Endothelial cell of umbilical vein (primary cell): Measurements from ENCODE around the gene SSX2IP. TPM values are rescaled to one million over a fixed set of nuclear protein-coding genes. Genes with fewer than 3 reads are reported as not detected.

Source experiments
- BruUV-seq: library from RNA; stranded (reverse); fragments of 400-500 nt; replicated peaks from 2 replicates; lab custom pipeline; 2021; lab: Mats Ljungman, UMichigan
- CTCF ChIA-PET: fragments of 300-600, 350-600 bp; sonication (Branson Sonifier 250); formaldehyde crosslinking; loops from one replicate; lab custom pipeline; 2021; ENCODE audit warnings: antibody characterized with exemption, inconsistent platforms; lab: Charles Lee
- POLR2A ChIA-PET: fragments of 300-600, 350-600 bp; sonication (Branson Sonifier 250); formaldehyde crosslinking; loops from one replicate; lab custom pipeline; 2021; ENCODE audit warnings: antibody characterized with exemption, inconsistent platforms; lab: Charles Lee
- DNase-seq: peaks from one replicate; pipeline ENCODE4 v3.0.0-alpha.2; 2011; ENCODE audit warnings: low read depth, low spot score
- FAIRE-seq: peaks from 2 replicates; lab custom pipeline; 2011; peaks lifted over from hg19 to GRCh38; lab: Jason Lieb, UNC
- H2AFZ ChIP-seq: 2 replicates; pipeline ENCODE4 v1.6.0; 2012; ENCODE audit warnings: low read depth, low read length, control low read depth, inconsistent platforms
- H3K27ac ChIP-seq: 2 replicates; pipeline ENCODE4 v1.5.1; 2011; ENCODE audit warnings: low read depth, mild to moderate bottlenecking, control low read depth, low read length, moderate library complexity; ENCODE audit not compliant: insufficient read depth
- H3K27me3 ChIP-seq, 2 experiments: 2 replicates each; pipeline versions ENCODE4 v1.6.0 to v1.6.1; 2011; ENCODE audit warnings: low read length in 2 of 2, mixed read lengths in 1 of 2; ENCODE audit not compliant: control insufficient read depth in 2 of 2, insufficient read depth in 2 of 2
- H3K36me3 ChIP-seq, 2 experiments: 2 replicates in 1 of 2; 3 replicates in 1 of 2; pipeline ENCODE4 v1.5.1; 2011; ENCODE audit warnings: low read length in 2 of 2, mild to moderate bottlenecking in 1 of 2, moderate library complexity in 1 of 2; ENCODE audit not compliant: control insufficient read depth in 2 of 2, insufficient read depth in 2 of 2; ENCODE audit errors: extremely low read depth in 1 of 2
- H3K4me1 ChIP-seq: 3 replicates; pipeline ENCODE4 v1.5.1; 2011; ENCODE audit warnings: mild to moderate bottlenecking, low read length; ENCODE audit not compliant: control insufficient read depth, insufficient read depth; ENCODE audit errors: extremely low read depth
- H3K4me2 ChIP-seq: 2 replicates; pipeline ENCODE4 v1.6.1; 2011; ENCODE audit warnings: low read length, control low read depth, mixed read lengths; ENCODE audit not compliant: insufficient read depth
- H3K4me3 ChIP-seq, 3 experiments: fragments of 200-600 bp in 1 of 3; sonication (generic), shearing (Covaris generic) in 1 of 3; replicated peaks in 1 of 3; 2 replicates each; pipeline ENCODE4 v1.5.1; 2011 to 2016; ENCODE audit warnings: control low read depth in 3 of 3, low read length in 3 of 3, mild to moderate bottlenecking in 2 of 3, inconsistent platforms in 1 of 3, low read depth in 1 of 3, moderate library complexity in 1 of 3; ENCODE audit not compliant: insufficient read depth in 1 of 3
- H3K79me2 ChIP-seq: 2 replicates; pipeline ENCODE4 v1.6.0; 2012; ENCODE audit warnings: low read length, inconsistent platforms; ENCODE audit not compliant: control insufficient read depth, insufficient read depth
- H3K9ac ChIP-seq: replicated peaks from 2 replicates; pipeline ENCODE3; 2011; ENCODE audit warnings: low read length, control low read depth; ENCODE audit not compliant: insufficient read depth; ENCODE audit errors: extremely low read depth
- H3K9me1 ChIP-seq: replicated peaks from 3 replicates; pipeline ENCODE4 v1.6.0; 2011; ENCODE audit warnings: mild to moderate bottlenecking, low read length; ENCODE audit not compliant: control insufficient read depth, insufficient read depth; ENCODE audit errors: extremely low read depth
- H3K9me3 ChIP-seq: replicated peaks from 2 replicates; pipeline ENCODE4 v1.5.1; 2012; ENCODE audit warnings: low read length, inconsistent platforms; ENCODE audit not compliant: control insufficient read depth, insufficient read depth
- H4K20me1 ChIP-seq: replicated peaks from 2 replicates; pipeline ENCODE3; 2011; ENCODE audit warnings: mild to moderate bottlenecking, low read length; ENCODE audit not compliant: control insufficient read depth, insufficient read depth; ENCODE audit errors: extremely low read depth
- EZH2 ChIP-seq: IDR thresholded peaks from 2 replicates; pipeline ENCODE4 v1.6.1; 2012; ENCODE audit warnings: borderline replicate concordance, low read depth, mild to moderate bottlenecking, moderate library complexity, low read length, inconsistent platforms; ENCODE audit not compliant: severe bottlenecking
- FOS ChIP-seq: IDR thresholded peaks from 2 replicates; pipeline ENCODE4 v1.6.1; 2011; ENCODE audit warnings: mild to moderate bottlenecking, low read length, moderate library complexity, borderline replicate concordance; ENCODE audit not compliant: insufficient read depth
- GATA2 ChIP-seq: IDR thresholded peaks from 2 replicates; pipeline ENCODE4 v1.7.0; 2011; ENCODE audit warnings: low read depth, mild to moderate bottlenecking, moderate library complexity, mixed read lengths, low read length; ENCODE audit not compliant: insufficient read length, insufficient read depth
- JUN ChIP-seq: IDR thresholded peaks from 2 replicates; pipeline ENCODE4 v1.6.1; 2011; ENCODE audit warnings: borderline replicate concordance, low read depth; ENCODE audit not compliant: insufficient read length, insufficient read depth
- MYC ChIP-seq: IDR thresholded peaks from one replicate; pipeline ENCODE4 v1.6.1; 2011; ENCODE audit warnings: mild to moderate bottlenecking, low read depth, low read length
- POLR2A ChIP-seq: IDR thresholded peaks from 2 replicates; pipeline ENCODE4 v1.6.1; 2012; ENCODE audit warnings: low read depth, mild to moderate bottlenecking, control low read depth, low read length
- POLR2AphosphoS5 ChIP-seq: IDR thresholded peaks from 2 replicates; pipeline ENCODE4 v1.6.1; 2012; ENCODE audit warnings: low read depth, mild to moderate bottlenecking, control low read depth, low read length, moderate library complexity; ENCODE audit not compliant: insufficient read depth
- dilution Hi-C: fragments of 300-500 bp; cut with MboI; formaldehyde crosslinking; loops from one replicate; pipeline ENCODE4 v1.15.0; 2019; ENCODE audit warnings: low sequenced_read_pairs; ENCODE audit not compliant: extremely low pct_ligation_motif_present
- intact Hi-C: fragments of 100-400 bp; cut with micrococcal nuclease; formaldehyde crosslinking; loops from one replicate; pipeline ENCODE4 v1.10.0; 2022
- polyA plus RNA-seq, 4 experiments: library from polyadenylated mRNA; depleted of rRNA in 3 of 4; stranded (reverse) in 3 of 4; unstranded in 1 of 4; fragments of >200 nt; gene quantifications; 2 replicates each; pipeline versions ENCODE4 v1.2.1 to v1.2.3, GENCODE V29; 2011 to 2012; ENCODE audit warnings: missing spikeins in 1 of 4
- total RNA-seq: library from RNA; stranded (reverse); gene quantifications from 2 replicates; pipeline ENCODE4 v1.2.3, GENCODE V29; 2021
- TF ChIP-seq, protein P1 (sequence below), 2 donors: IDR thresholded peaks; 1 replicate in 1 of 2; 2 replicates in 1 of 2; pipeline ENCODE4 v1.5.1; 2011; ENCODE audit warnings: low read length in 2 of 2, mild to moderate bottlenecking in 2 of 2, moderate library complexity in 2 of 2, control low read depth in 1 of 2, inconsistent platforms in 1 of 2, low read depth in 1 of 2; ENCODE audit not compliant: insufficient read depth in 1 of 2; ENCODE audit errors: extremely low read depth in 1 of 2
- TF ChIP-seq, protein P2 (sequence below): IDR thresholded peaks from 2 replicates; pipeline ENCODE4 v1.6.1; 2011; ENCODE audit not compliant: insufficient read depth, insufficient read length

The SSX2IP gene
- total and polyA plus RNA-seq, 2 donors (not counting 3 experiments of a cell fraction or from before 2014, with no cell fraction given): 0.77 to 8.4 TPM

DNA sequence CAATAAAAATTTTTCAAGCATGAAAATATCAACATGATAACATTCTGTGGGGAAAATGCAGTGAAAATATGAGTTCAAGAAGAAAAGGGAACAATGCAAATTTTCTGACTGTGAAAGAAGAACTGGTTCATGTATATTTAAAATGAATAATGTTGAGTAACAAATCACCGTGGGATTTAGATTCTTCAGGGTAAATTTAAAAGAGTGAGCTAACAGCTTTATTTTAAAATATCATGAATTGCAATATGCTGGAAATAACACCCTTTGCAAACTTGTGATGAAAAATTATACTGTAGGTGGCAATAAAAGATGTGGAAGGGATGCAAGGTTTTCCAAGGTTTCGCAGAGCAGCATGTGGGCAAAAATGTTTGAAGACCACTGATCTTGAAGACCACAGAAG is 13.2 kb upstream of the SSX2IP start:
- no TSS peak for BruUV-seq
- POLR2A ChIA-PET: no interaction called here
- H4K20me1 ChIP-seq: no peaks in the 10 kb centered on the region
- FAIRE-seq (no peak), DNase-seq (no peak)
- H3K4me3 ChIP-seq: no peak overlapping the region
- H3K36me3 ChIP-seq: no peaks in the 10 kb centered on the region
- no peaks in the 10 kb centered on the region for H3K79me2 ChIP-seq
- no peak overlapping the region for H2AFZ ChIP-seq
- H3K27me3 ChIP-seq: peaks cover 22 to 27% of the 10 kb centered on the region in 2 experiments
- H3K9me1 ChIP-seq: no peaks in the 10 kb centered on the region
- CTCF ChIA-PET: interaction anchor here (1.0 to 2.6 kb wide), 3 partner anchors 9 to 21 kb away, joined by 4 to 11 read pairs (median 5); no protein-coding TSS in a partner anchor
- no peak overlapping the region for H3K27ac ChIP-seq
- no peak for TF ChIP-seq JUN
- TF ChIP-seq POLR2A: no peak
- TF ChIP-seq MYC: no peak
- TF ChIP-seq POLR2AphosphoS5: no peak
- TF ChIP-seq, protein P1, sequence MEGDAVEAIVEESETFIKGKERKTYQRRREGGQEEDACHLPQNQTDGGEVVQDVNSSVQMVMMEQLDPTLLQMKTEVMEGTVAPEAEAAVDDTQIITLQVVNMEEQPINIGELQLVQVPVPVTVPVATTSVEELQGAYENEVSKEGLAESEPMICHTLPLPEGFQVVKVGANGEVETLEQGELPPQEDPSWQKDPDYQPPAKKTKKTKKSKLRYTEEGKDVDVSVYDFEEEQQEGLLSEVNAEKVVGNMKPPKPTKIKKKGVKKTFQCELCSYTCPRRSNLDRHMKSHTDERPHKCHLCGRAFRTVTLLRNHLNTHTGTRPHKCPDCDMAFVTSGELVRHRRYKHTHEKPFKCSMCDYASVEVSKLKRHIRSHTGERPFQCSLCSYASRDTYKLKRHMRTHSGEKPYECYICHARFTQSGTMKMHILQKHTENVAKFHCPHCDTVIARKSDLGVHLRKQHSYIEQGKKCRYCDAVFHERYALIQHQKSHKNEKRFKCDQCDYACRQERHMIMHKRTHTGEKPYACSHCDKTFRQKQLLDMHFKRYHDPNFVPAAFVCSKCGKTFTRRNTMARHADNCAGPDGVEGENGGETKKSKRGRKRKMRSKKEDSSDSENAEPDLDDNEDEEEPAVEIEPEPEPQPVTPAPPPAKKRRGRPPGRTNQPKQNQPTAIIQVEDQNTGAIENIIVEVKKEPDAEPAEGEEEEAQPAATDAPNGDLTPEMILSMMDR (IDR thresholded peaks at IDR 0.05; ENCODE audit: extremely low read depth in 1 of 2, insufficient read depth in 1 of 2, low read depth in 1 of 2, low read length in 2 of 2): no peak
- TF ChIP-seq FOS: no peak
- no peak overlapping the region for H3K4me2 ChIP-seq
- H3K9ac ChIP-seq: no peak overlapping the region
- H3K9me3 ChIP-seq: no peaks in the 10 kb centered on the region
- dilution Hi-C loops (no loop called here), intact Hi-C loops (no loop called here)
- H3K4me1 ChIP-seq: peaks cover 6% of the 10 kb centered on the region

DNA sequence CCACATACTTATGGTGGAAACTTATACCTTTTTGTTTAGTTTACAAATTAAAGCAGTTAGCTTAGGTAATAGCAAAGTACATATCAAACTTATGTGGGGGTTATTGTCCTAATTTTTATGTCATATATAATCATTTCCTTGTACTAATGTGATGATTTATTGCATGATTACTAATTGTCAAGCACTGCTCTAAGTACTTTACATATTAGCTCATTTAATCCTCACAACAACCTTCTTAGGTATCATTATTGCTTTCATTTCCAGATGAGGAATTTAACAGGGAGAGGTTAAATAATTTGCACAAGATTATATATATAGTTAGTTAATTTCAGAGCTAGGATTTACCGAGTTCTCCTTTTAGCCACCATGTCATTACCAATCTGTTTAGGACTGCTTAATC is 11.9 kb upstream of the SSX2IP start:
- FAIRE-seq: no peak
- TF ChIP-seq GATA2 (no peak), JUN (no peak), FOS (no peak), POLR2A (no peak), MYC (no peak), EZH2 (no peak)
- TF ChIP-seq, protein P1 (IDR thresholded peaks at IDR 0.05; ENCODE audit: extremely low read depth in 1 of 2, insufficient read depth in 1 of 2, low read depth in 1 of 2, low read length in 2 of 2): no peak
- TF ChIP-seq, protein P2, sequence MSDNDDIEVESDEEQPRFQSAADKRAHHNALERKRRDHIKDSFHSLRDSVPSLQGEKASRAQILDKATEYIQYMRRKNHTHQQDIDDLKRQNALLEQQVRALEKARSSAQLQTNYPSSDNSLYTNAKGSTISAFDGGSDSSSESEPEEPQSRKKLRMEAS: no peak
- H3K4me1 ChIP-seq: peaks cover 14% of the 10 kb centered on the region
- H3K4me3 ChIP-seq: no peak overlapping the region
- no peaks in the 10 kb centered on the region for H4K20me1 ChIP-seq
- no peak for DNase-seq
- H3K4me2 ChIP-seq: no peak overlapping the region
- H3K9ac ChIP-seq: no peak overlapping the region
- no peaks in the 10 kb centered on the region for H3K9me1 ChIP-seq
- no peak overlapping the region for H2AFZ ChIP-seq
- H3K27ac ChIP-seq: no peak overlapping the region
- no peaks in the 10 kb centered on the region for H3K36me3 ChIP-seq
- POLR2A ChIA-PET: no interaction called here
- no peaks in the 10 kb centered on the region for H3K9me3 ChIP-seq
- peaks cover 20 to 24% of the 10 kb centered on the region in 2 experiments for H3K27me3 ChIP-seq
- BruUV-seq: no TSS peak
- CTCF ChIA-PET: interaction anchor here (0.9 to 2.6 kb wide), 3 partner anchors 10 to 234 kb away, joined by 3 to 11 read pairs (median 3); no protein-coding TSS in a partner anchor
- intact Hi-C loops: no loop called here
- H3K79me2 ChIP-seq: no peaks in the 10 kb centered on the region
- dilution Hi-C loops: no loop called here
